Activated CD4-positive, alpha-beta T cell treated with anti-CD3 and anti-CD28 coated beads, Interleukin-2, Interleukin-4, amounts not matched to agents 100 ng/mL and 50 ng/mL, durations not matched to agents 16 hours and 8 hours (primary cell): ENCODE measurements around the gene TNFRSF19.

Source experiments
- DNase-seq: peaks from one replicate; pipeline ENCODE4 v3.0.0-alpha.2; 2020; ENCODE audit warnings: low spot score

TNFRSF19 gene

GRCh38 chr13:23629566-23630272, 59.5 kb downstream of the TNFRSF19 start:
- DNase-seq, result no peak

- DNase-seq, result no peak
Measured at GRCh38 chr13:23630349-23631093, 60.3 kb downstream of the TNFRSF19 start.

GRCh38 chr13:23631311-23632047, 61.3 kb downstream of the TNFRSF19 start:
- no peak for DNase-seq

- DNase-seq, result no peak
Measured at GRCh38 chr13:23632048-23632582, 61.9 kb downstream of the TNFRSF19 start.

- DNase-seq, result no peak
Measured at GRCh38 chr13:23632741-23633140, 62.5 kb downstream of the TNFRSF19 start.

- DNase-seq, result no peak
Measured at GRCh38 chr13:23634897-23635296, 64.7 kb downstream of the TNFRSF19 start.

- DNase-seq, result no peak
Measured at GRCh38 chr13:23636360-23636759, 66.1 kb downstream of the TNFRSF19 start.

- DNase-seq, result no peak
Measured at GRCh38 chr13:23637829-23638228, 67.6 kb downstream of the TNFRSF19 start.

GRCh38 chr13:23639674-23640073, 69.5 kb downstream of the TNFRSF19 start:
- no peak for DNase-seq

- DNase-seq, result no peak
Measured at GRCh38 chr13:23642110-23642509, 71.9 kb downstream of the TNFRSF19 start.

GRCh38 chr13:23643338-23644125, 73.3 kb downstream of the TNFRSF19 start:
- DNase-seq, result no peak

GRCh38 chr13:23644126-23644419, 73.9 kb downstream of the TNFRSF19 start:
- DNase-seq, result no peak

- DNase-seq, result no peak
Measured at GRCh38 chr13:23644527-23645138, 74.4 kb downstream of the TNFRSF19 start.

GRCh38 chr13:23645851-23646250, 75.6 kb downstream of the TNFRSF19 start:
- DNase-seq, result no peak

- no peak for DNase-seq
Measured at GRCh38 chr13:23651439-23651838, 81.2 kb downstream of the TNFRSF19 start.

GRCh38 chr13:23651887-23652286, 81.7 kb downstream of the TNFRSF19 start:
- peak; percentile 17 for DNase-seq

- no peak for DNase-seq
Measured at GRCh38 chr13:23652909-23653726, 82.9 kb downstream of the TNFRSF19 start.

- DNase-seq, result no peak
Measured at GRCh38 chr13:23654111-23655110, 84.2 kb downstream of the TNFRSF19 start.

- no peak for DNase-seq
Measured at GRCh38 chr13:23655321-23655720, 85.1 kb downstream of the TNFRSF19 start.
